ENCODE results near the gene STARD13.

The STARD13 gene

DNA sequence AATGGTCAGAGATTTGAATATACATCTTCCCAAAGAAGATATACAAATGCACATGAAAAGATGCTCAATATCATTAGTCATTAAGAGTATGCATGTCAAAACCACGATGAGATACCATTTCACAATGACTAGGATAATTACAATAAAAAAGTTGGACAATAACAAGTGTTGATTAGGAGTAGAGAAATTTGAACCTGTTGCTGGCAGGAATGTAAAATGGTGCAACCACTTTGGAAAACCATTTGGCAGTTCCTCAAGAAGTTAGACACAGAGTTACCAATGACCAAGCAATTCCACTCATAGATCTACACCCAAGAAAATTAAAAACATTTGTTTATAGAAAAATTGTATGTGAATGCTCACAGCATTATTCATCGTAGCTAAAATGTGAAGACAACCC lies 33.2 kb upstream of the STARD13 start:
- FAIRE-seq (no peak), DNase-seq (ENCODE audit: insufficient read length, low spot score) (no peak)
- TF ChIP-seq POLR2A (IDR thresholded peaks at IDR 0.05; ENCODE audit: low read depth, low read length) = no peak

DNA sequence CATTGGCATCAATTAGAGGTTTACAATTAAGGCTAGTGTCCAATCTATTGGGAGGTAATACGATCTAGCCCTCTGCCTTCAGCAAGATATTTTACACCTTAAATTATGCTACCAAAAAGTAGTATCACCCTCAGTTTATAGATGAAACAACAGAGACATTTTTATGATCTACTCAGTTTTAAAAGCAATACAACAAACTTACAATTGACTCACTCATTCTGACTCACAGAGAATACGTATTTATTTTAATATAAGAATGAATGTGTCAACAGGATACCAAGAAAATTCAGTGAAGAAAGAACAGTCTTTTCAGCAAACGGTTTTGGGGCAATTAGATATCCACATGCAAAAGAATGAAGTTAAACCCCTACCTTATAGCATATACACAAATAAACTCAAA lies 32.5 kb upstream of the STARD13 start:
- no peak for FAIRE-seq
- DNase-seq (ENCODE audit: insufficient read length, low spot score) = no peak
- no peak for TF ChIP-seq POLR2A (IDR thresholded peaks at IDR 0.05; ENCODE audit: low read depth, low read length)

DNA sequence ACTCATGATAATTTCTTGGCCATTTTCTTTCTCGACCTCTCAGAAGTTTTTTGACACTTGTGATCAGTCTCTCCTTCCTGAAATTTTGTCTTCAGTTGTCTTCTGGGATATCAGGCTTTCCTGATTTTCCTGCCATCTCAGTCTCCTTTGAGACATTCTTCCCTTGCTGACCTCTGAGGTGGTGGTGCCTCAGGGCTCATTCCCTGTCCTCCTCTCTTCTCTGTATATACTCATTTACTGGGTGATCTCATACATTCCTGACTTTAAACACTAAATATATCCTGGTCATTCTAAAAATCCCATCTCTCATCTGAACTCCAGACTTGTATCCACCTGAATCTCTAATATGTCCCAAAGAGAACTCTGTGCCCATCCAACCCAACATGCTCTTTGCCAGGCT lies 31.3 kb upstream of the STARD13 start:
- FAIRE-seq = no peak
- DNase-seq (ENCODE audit: insufficient read length, low spot score) = no peak
- no peak for TF ChIP-seq POLR2A (IDR thresholded peaks at IDR 0.05; ENCODE audit: low read depth, low read length)

DNA sequence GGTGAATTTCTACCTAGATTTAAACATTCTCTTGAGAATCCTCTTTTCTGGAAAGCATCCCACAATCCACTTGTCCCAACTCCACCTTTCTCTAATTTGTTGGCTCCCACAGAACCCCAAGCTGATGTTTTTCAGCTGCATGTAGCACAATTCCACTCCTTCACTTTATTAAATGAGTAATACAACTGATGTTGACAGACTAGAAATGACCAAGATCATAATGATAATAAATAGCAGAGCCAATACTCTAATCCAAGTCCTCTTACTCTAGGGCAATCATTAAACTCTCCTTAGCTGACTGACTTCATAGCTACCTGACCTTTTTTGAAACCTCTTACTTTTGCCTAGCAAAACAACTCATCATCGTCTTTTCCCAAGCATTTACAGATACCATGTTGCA lies 27.9 kb upstream of the STARD13 start:
- DNase-seq (ENCODE audit: insufficient read length, low spot score) (no peak), FAIRE-seq (no peak)

DNA sequence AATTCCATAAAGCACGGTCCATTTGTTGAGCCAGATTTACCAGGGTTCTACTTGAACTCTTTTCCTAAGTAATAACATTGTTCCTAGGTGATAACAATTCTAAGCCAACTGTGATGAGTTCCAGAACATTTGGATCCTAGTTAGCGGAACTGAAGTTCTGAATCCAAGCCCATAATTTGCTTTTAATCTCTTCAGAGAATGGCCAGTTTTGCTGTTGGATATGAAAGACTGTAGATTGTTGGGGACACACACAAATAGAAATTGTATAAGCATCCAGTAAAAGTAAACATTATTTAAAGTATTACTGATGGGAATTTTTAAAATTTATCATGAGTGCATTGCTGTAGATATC lies 27.3 kb upstream of the STARD13 start:
- no peak for TF ChIP-seq POLR2A (IDR thresholded peaks at IDR 0.05; ENCODE audit: low read depth, low read length)
- DNase-seq (ENCODE audit: insufficient read length, low spot score) = no peak
- FAIRE-seq = no peak

More for the DNA sequence above, 27.9 kb upstream of the STARD13 start:
- no peak for TF ChIP-seq POLR2A (IDR thresholded peaks at IDR 0.05; ENCODE audit: low read depth, low read length)

- DNase-seq (ENCODE audit: insufficient read length, low spot score) = no peak
- no peak for FAIRE-seq
- TF ChIP-seq POLR2A (IDR thresholded peaks at IDR 0.05; ENCODE audit: low read depth, low read length) = no peak
These were observed 26.8 kb upstream of the STARD13 start for GRCh38 chr13:33312150-33312860.

DNA sequence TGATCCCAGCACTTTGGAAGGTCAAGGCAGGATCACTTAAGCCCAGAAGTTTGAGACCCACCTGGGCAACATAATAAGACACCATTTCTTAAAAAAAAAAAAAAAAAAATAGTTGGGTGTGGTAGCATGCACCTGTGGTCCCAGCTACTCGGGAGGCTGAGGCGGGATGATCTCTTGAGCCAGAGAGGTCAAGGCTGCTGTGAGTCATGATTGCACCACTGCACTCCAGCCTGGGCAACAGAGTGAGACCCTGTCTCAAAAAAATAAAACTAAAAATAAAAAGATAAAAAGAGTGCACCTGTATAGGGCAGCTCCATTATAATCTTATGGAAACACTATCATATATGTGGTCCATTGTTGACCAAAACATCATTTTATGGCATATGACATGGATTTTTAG lies 25.5 kb upstream of the STARD13 start:
- no peak for FAIRE-seq
- no peak for DNase-seq (ENCODE audit: insufficient read length, low spot score)
- no peak for TF ChIP-seq POLR2A (IDR thresholded peaks at IDR 0.05; ENCODE audit: low read depth, low read length)

GRCh38 chr13:33310245-33311038 lies 24.9 kb upstream of the STARD13 start:
- DNase-seq (ENCODE audit: insufficient read length, low spot score) = no peak
- no peak for TF ChIP-seq POLR2A (IDR thresholded peaks at IDR 0.05; ENCODE audit: low read depth, low read length)

DNA sequence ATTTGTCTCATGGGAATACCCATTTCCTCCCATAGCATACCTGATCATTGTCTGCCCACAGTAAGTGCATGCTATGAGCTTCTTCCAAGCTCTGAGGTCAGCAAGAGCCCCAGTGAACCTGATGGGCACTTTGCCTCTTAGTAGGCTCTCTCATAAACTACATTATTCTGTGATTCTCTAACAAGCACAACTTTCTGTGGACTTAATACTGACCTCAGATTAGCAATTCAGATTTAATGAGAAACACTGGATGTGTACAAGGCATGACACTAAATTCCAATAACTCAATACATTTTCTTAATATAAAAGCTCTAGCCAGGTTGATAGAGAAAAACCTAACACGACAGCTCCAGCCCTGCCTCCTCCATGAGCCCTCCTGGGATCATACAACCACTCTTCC lies 23.3 kb upstream of the STARD13 start:
- no peak for FAIRE-seq
- no peak for DNase-seq (ENCODE audit: insufficient read length, low spot score)
- no peak for TF ChIP-seq POLR2A (IDR thresholded peaks at IDR 0.05; ENCODE audit: low read depth, low read length)

More at GRCh38 chr13:33310245-33311038, 24.9 kb upstream of the STARD13 start:
- no peak for FAIRE-seq

- DNase-seq (ENCODE audit: insufficient read length, low spot score) (no peak), FAIRE-seq (no peak)
- TF ChIP-seq POLR2A (IDR thresholded peaks at IDR 0.05; ENCODE audit: low read depth, low read length) = no peak
These were observed 22.3 kb upstream of the STARD13 start for GRCh38 chr13:33307843-33308242.

DNA sequence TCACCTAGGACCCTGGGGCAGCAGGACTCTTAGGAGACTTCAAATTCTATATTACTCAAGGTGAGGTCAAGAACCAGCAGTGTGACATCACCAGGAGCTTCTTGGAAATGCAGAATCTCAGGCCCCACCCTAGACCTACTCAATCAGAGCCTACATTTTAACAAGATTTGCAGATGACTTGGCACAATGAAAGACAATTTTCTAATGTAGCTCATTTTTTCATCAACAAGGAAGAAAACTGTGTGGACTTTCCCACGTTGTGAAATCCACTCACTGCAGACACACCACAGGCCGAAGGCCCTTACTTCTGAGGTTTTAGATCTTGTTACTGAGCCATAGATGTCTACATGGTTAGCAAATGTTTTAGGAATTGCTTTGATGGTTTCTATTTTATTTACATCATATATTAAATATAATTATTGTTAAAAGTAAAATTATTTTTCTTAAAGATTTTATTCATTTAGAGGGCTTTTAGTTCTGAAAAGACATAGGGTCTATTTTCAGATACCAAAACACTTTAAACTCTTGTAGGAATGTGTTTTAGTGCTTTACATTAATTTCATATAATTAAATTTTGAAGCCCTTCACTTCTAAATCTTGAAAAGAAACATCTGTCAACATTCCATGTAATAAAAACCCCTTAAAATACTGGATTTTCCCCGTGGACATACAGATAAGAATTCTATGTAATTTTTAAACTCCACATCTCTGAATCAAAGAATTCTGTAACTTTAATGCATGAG lies 18.5 kb upstream of the STARD13 start:
- no peak for TF ChIP-seq POLR2A (IDR thresholded peaks at IDR 0.05; ENCODE audit: low read depth, low read length)
- FAIRE-seq = no peak
- DNase-seq (ENCODE audit: insufficient read length, low spot score) = no peak

GRCh38 chr13:33299626-33300025 lies 14.1 kb upstream of the STARD13 start:
- no peak for FAIRE-seq
- TF ChIP-seq POLR2A (IDR thresholded peaks at IDR 0.05; ENCODE audit: low read depth, low read length) = no peak
- DNase-seq (ENCODE audit: insufficient read length, low spot score) = no peak

GRCh38 chr13:33296793-33297425 lies 11.4 kb upstream of the STARD13 start:
- no peak for DNase-seq (ENCODE audit: insufficient read length, low spot score)
- TF ChIP-seq POLR2A (IDR thresholded peaks at IDR 0.05; ENCODE audit: low read depth, low read length) = no peak
- no peak for FAIRE-seq

- FAIRE-seq (no peak), DNase-seq (ENCODE audit: insufficient read length, low spot score) (no peak)
- TF ChIP-seq POLR2A (IDR thresholded peaks at IDR 0.05; ENCODE audit: low read depth, low read length) = no peak
These were observed 7.2 kb upstream of the STARD13 start for GRCh38 chr13:33292712-33293111.

All from H54 (cell line).